Panc1 (cell line): ENCODE data around the gene ELFN1. TPM values are rescaled to one million over a fixed set of nuclear protein-coding genes. Genes with fewer than 3 reads are reported as not detected.

Experiments used
- ATAC-seq: fragments of 200-7000 bp; cut with Tn5 transposase; 2 replicates; pipeline ENCODE4 v1.9.1; 2020; ENCODE audit warnings: mild to moderate bottlenecking, moderate library complexity
- BruUV-seq: library from RNA; stranded (reverse); fragments of 400-500 nt; replicated peaks from 2 replicates; lab custom pipeline; 2021; lab: Mats Ljungman, UMichigan
- CTCF ChIA-PET: fragments of 300-600 bp; sonication (Branson Sonifier 250); formaldehyde crosslinking; loops from one replicate; lab custom pipeline; 2022; ENCODE audit warnings: antibody characterized with exemption; lab: Charles Lee
- POLR2A ChIA-PET: fragments of 300-600 bp; sonication (Branson Sonifier 250); formaldehyde crosslinking; loops from one replicate; lab custom pipeline; 2022; ENCODE audit warnings: antibody characterized with exemption; lab: Charles Lee
- DNase-seq: peaks from one replicate; pipeline ENCODE4 v3.0.0-alpha.2; 2010; ENCODE audit warnings: low read depth, low spot score
- H3K27ac ChIP-seq: 2 replicates; pipeline ENCODE4 v1.5.1; 2011; ENCODE audit warnings: mild to moderate bottlenecking, low read length, inconsistent platforms
- H3K27me3 ChIP-seq: fragments of 200-500 bp; sonication (Bioruptor generic); 2 replicates; pipeline ENCODE4 v1.6.0; 2014; ENCODE audit warnings: low read length, inconsistent platforms; ENCODE audit not compliant: control insufficient read depth, insufficient read depth
- H3K36me3 ChIP-seq: fragments of 200-500 bp; sonication (Bioruptor generic); 2 replicates; pipeline ENCODE4 v1.5.1; 2014; ENCODE audit warnings: inconsistent platforms, mild to moderate bottlenecking, low read length, moderate library complexity; ENCODE audit not compliant: control insufficient read depth, insufficient read depth
- H3K4me1 ChIP-seq: 2 replicates; pipeline ENCODE4 v1.5.1; 2011; ENCODE audit warnings: inconsistent platforms, mild to moderate bottlenecking, low read length, moderate library complexity; ENCODE audit not compliant: control insufficient read depth, insufficient read depth
- H3K4me3 ChIP-seq, 2 experiments: 2 replicates each; pipeline ENCODE4 v1.5.1; 2011 to 2012; ENCODE audit warnings: low read depth in 2 of 2, low read length in 2 of 2, mild to moderate bottlenecking in 2 of 2, inconsistent platforms in 1 of 2, moderate library complexity in 1 of 2
- H3K9me3 ChIP-seq: fragments of 200-500 bp; sonication (Bioruptor generic); 2 replicates; pipeline ENCODE4 v1.5.1; 2014; ENCODE audit warnings: low read depth, mild to moderate bottlenecking, inconsistent platforms, low read length, moderate library complexity; ENCODE audit not compliant: control insufficient read depth, insufficient read depth
- POLR2AphosphoS5 ChIP-seq: IDR thresholded peaks from 2 replicates; pipeline ENCODE4 v1.6.1; 2012; ENCODE audit warnings: mild to moderate bottlenecking, low read depth, low read length, moderate library complexity
- REST ChIP-seq, 2 experiments: IDR thresholded peaks; 2 replicates each; pipeline ENCODE4 v1.6.1; 2011 to 2012; ENCODE audit warnings: low read depth in 2 of 2, control low read depth in 1 of 2, low read length in 1 of 2, mild to moderate bottlenecking in 1 of 2, moderate library complexity in 1 of 2; ENCODE audit not compliant: insufficient read depth in 1 of 2
- SIN3A ChIP-seq: IDR thresholded peaks from 2 replicates; pipeline ENCODE4 v1.6.1; 2012; ENCODE audit warnings: low read depth, mild to moderate bottlenecking, low read length, moderate library complexity, borderline replicate concordance; ENCODE audit not compliant: insufficient read depth
- TCF7L2 ChIP-seq: IDR thresholded peaks from 2 replicates; pipeline ENCODE4 v1.6.1; 2011; ENCODE audit warnings: mild to moderate bottlenecking, low read depth, low read length, inconsistent platforms
- in situ Hi-C: cut with HindIII; loops from 2 replicates; pipeline ENCODE4 v1.10.0; 2016; ENCODE audit warnings: low sequenced_read_pairs, low pct_unique_long_range_greater_than_20kb
- intact Hi-C: fragments of 100-400 bp; cut with micrococcal nuclease; formaldehyde crosslinking; loops from one replicate; pipeline ENCODE4 v1.10.0; 2022; ENCODE audit not compliant: unreplicated experiment
- total RNA-seq: library from RNA; stranded (reverse); gene quantifications from one replicate; pipeline ENCODE4 v1.2.1, GENCODE V29; 2021; ENCODE audit not compliant: unreplicated experiment
- TF ChIP-seq, protein P1 (sequence below): fragments of 450-650 bp; IDR thresholded peaks from 2 replicates; pipeline ENCODE4 v1.5.1; 2017; ENCODE audit warnings: mild to moderate bottlenecking

ELFN1 gene
- total RNA-seq, 1 experiment from 2014 or later: 39.0 TPM

GRCh38 chr7:1715671-1716074, 45.6 kb downstream of the ELFN1 start:
- intact Hi-C loops (no loop called here), in situ Hi-C loops (no loop called here)
- BruUV-seq: no TSS peak
- no peak for TF ChIP-seq TCF7L2
- TF ChIP-seq, protein P1, sequence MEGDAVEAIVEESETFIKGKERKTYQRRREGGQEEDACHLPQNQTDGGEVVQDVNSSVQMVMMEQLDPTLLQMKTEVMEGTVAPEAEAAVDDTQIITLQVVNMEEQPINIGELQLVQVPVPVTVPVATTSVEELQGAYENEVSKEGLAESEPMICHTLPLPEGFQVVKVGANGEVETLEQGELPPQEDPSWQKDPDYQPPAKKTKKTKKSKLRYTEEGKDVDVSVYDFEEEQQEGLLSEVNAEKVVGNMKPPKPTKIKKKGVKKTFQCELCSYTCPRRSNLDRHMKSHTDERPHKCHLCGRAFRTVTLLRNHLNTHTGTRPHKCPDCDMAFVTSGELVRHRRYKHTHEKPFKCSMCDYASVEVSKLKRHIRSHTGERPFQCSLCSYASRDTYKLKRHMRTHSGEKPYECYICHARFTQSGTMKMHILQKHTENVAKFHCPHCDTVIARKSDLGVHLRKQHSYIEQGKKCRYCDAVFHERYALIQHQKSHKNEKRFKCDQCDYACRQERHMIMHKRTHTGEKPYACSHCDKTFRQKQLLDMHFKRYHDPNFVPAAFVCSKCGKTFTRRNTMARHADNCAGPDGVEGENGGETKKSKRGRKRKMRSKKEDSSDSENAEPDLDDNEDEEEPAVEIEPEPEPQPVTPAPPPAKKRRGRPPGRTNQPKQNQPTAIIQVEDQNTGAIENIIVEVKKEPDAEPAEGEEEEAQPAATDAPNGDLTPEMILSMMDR: no peak
- no peak for TF ChIP-seq POLR2AphosphoS5
- TF ChIP-seq SIN3A: no peak
- no peak for TF ChIP-seq REST (IDR thresholded peaks at IDR 0.05; ENCODE audit: insufficient read depth in 1 of 2, low read depth in 2 of 2, low read length in 1 of 2)
- Histone ChIP-seq H3K9me3 (no peaks in the 10 kb centered on the region), H3K36me3 (peaks cover 3% of the 10 kb centered on the region; the same call in 1 of the 2 replicates), H3K4me3 (no peak overlapping the region), H3K27me3 (no peaks in the 10 kb centered on the region), H3K4me1 (peaks cover 30% of the 10 kb centered on the region), H3K27ac (no peak overlapping the region)
- ChIA-PET POLR2A (no interaction called here), CTCF (no interaction called here)
- DNase-seq (no peak), ATAC-seq (no peak)

- H3K9me3 ChIP-seq: no peaks in the 10 kb centered on the region
- no peak overlapping the region for H3K4me3 ChIP-seq
- TF ChIP-seq REST (IDR thresholded peaks at IDR 0.05; ENCODE audit: insufficient read depth in 1 of 2, low read depth in 2 of 2, low read length in 1 of 2) (no peak), POLR2AphosphoS5 (no peak), SIN3A (no peak), TCF7L2 (no peak)
- TF ChIP-seq, protein P1: no peak
- no peak for DNase-seq
- no peaks in the 10 kb centered on the region for H3K27me3 ChIP-seq
- peaks cover 4% of the 10 kb centered on the region; the same call in 1 of the 2 replicates for H3K36me3 ChIP-seq
- ATAC-seq: peak; percentile 13
- ChIA-PET POLR2A (interaction anchor here (0.6 kb wide), 2 partner anchors 33 to 1004 kb away, joined by 3 to 5 read pairs; no protein-coding TSS in a partner anchor), CTCF (no interaction called here)
- H3K4me1 ChIP-seq: peaks cover 30% of the 10 kb centered on the region
- in situ Hi-C loops: no loop called here
- H3K27ac ChIP-seq: no peak overlapping the region
- BruUV-seq: no TSS peak
- intact Hi-C loops: no loop called here
Observed at GRCh38 chr7:1716263-1717094, 46.4 kb downstream of the ELFN1 start.
